Activated T-helper 9 cell treated with anti-CD3 and anti-CD28 coated beads, Interleukin-2, amount 50 U/mL, for 16 hours (primary cell): ENCODE data around the gene RAD51B.
"Not testable (repeated sequence)": the region's sequence is repeated elsewhere in the genome, so short reads cannot be mapped to it uniquely, and the experiment has no call there.

Source experiments
- DNase-seq: peaks from one replicate; pipeline ENCODE4 v3.0.0-alpha.2; 2020; ENCODE audit warnings: low read depth

RAD51B gene

DNA sequence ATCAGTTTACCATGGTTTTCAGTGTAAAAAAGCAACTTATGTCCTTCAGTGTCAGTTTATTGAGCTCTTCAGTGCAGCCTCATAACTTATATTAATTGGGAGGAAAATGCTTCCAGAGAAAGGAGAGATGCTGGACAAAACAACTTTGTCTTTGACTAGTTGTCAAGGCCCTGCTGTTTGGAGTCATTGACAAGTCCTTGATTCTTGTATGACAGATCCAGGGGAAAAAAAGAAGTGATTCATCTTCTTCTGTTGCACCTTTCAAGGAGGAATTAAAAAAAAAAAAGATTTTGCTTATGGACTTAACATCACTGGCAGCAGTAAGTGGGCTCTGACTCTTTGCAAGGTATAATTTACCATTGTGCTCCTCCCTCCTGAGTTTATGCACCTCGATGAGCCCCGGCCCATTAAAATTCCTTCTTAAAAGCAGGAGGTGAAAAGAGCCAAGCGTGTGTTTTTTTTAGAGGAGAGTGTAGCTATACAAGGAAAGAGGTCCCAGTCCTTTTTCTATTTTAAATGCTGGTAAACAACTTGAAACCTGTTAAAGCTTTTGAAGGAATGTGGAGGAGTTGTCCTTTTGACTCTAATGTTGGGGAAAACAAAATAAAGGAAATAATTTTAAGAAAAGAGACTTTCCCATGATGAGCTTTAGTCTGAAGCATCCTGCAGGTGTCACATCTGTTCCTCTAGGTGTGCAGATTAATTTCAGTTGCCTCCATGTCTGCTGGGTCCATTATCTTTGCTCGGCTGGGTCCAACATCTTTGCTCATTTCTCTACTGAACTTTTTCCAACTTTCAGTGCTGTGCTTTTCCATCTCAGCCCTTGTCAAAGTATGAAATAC is 431.6 kb downstream of the RAD51B start:
- DNase-seq, result no peak

DNA sequence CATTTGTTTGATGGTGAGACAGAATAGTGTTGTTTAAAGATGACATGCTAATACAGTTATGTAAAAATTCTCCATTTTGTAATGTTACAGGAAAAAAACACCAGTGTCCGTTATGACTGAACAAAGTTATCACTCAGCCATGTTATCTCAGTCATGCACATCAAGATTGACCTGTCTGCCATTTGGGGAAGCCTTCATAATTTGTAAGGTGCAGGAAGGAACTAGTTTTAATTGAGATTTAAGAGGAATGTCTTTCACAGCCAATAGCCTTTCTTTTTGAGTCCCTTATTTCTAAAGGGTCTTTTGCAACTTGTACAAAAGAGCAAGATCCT is 432.2 kb downstream of the RAD51B start:
- DNase-seq, result no peak

GRCh38 chr14:68253160-68253780 is 433.7 kb downstream of the RAD51B start:
- DNase-seq, result no peak

DNA sequence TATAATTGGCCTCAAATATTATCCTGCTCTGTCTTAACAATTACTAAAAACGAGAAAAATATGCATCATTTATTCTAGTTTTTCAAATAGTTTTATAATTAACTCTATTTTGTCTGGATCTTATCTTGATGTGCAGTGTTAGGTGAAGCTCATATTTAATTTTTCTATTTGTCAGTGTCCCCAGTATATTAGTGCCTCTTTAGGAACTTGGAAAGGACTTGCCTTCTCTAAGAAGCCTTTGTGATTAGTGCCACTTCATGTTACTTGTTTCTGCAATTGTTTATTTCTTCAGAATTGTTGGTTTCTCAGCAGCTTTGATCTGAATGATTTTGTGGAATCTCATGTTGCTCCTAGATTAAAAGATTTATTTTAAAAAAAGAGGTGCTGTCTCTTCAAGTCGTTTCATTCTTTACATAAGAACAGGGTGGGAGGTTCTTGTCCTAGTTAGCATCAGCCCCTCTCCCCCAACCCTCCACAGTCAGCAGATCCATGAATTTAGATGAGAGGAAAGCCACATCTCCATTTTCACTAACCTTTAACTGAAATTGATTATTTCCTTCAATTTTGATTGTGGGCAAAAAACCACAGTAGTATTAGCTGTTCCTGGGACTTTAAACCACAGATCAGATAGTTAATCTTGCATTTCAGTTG is 434.4 kb downstream of the RAD51B start:
- no peak for DNase-seq

DNA sequence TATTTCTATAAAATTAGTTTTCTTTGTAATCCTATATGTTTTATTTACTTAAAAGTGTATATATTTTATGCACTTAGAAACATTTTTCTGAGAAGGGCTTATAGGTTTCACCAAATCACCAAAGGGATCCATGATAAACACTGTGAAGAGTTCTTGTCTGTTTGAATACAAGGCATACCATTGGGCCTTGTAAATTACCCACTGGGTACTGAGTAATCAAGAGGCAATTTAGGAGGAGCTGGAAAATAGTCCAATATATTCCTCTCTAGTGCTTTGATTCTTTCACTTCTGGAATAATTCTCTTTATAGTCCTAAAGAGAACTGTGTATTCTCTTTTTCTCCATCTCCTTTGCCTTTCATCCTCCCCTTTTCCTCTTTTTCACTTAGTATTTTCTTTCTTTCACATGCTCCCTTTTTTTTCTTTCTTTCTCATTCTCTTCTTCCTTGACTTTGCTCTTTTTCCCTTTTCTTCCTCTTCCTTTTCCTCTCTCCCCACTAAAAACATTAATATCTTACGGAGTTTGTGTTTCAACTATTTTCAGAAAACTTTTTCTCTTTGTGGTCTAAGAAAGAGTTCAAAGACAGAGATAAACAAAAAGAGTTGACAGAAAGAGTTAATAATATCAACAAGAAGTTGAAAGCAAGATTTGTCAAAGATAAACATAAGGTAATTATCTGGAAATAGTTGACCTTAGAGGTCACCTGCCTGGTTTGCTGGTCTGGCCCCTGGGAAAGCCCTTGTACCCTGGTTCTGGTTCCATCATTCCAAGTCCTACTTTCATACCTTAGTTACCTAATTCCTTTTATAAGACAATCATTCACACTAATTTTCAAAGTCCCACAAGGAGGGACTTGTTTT is 435.3 kb downstream of the RAD51B start:
- DNase-seq, result no peak

DNA sequence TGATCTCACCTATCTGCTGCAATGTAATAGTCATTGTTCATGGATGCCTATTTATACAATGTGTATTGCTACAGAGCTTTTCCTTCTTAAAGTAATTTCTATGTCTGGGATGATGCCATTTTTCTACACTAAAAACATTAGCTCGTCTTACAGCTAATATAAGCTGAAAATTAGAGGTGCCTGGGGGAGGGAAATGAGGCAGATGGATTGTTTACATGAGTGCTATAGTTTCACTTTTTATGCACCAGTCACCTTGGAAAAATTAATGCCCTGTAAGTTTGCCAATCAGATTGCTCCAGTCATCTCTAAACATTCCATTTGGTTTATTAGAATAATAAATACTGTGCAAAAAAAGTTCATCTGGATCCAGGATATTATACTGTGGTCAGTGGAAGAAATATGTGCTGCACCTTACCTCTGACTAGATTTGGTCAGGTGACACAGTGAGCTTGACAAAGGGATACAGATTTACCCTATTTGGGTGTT is 436.2 kb downstream of the RAD51B start:
- no peak for DNase-seq

- no peak for DNase-seq
Observed at GRCh38 chr14:68257969-68258368, 438.4 kb downstream of the RAD51B start.

DNA sequence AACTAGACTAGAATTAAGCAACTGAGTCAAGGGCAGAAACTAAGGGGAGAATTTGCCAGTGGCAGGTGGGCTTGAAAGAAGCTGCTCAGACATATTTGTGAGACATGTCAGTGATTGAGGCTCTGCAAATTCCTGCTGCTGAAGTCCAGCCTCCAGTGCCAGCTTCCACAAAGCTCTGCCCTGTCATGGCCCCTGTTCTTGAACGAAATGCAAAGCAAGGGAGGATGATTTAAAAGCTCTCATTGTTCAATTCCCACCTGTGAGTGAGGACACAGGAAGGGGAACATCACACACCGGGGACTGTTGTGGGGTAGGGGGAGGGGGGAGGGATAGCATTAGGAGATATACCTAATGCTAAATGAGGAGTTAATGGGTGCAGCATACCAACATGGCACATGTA is 439.4 kb downstream of the RAD51B start:
- not testable (repeated sequence) for DNase-seq

- DNase-seq, result no peak
Observed at GRCh38 chr14:68260121-68260520, 440.5 kb downstream of the RAD51B start.

DNA sequence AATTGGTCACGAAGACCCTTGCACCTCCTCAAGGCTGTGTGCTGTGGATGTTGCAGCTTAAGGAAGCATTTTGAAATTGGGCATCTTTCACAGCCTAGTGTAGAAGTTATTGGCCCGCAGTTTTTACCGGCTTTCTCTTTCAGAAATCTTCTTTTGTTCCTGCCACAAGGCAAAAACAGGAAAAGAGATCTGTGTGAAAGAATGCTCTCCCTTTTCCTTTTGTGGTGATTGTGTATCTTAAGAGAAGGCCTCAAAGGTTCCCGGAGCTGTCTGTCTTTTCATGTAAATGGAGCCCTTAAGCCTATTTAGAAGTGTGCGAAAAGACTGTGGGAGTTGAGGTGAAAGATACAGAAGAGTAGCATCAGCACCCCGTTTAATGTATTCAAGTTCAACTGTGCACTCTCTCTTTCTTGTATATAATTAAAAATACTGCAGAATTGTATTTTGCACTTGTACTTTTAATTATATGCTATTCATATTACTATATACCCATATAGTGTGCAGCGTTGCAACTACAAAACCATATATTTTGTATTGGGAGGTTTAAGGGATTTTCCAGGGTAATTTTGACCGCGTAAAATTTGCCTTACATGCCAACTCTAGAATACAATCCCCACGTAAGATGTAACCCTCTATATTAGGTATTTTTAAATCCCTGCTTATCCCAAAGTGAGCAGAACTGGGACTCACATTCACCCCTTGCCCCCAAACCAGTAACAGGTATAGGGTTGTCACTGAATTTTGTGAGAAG is 441.7 kb downstream of the RAD51B start:
- DNase-seq, result no peak

- DNase-seq, result no peak
Observed at GRCh38 chr14:68262567-68262966, 443.0 kb downstream of the RAD51B start.

- DNase-seq, result no peak
Observed at GRCh38 chr14:68263563-68264259, 444.1 kb downstream of the RAD51B start.

- no peak for DNase-seq
Observed at GRCh38 chr14:68264260-68264569, 444.6 kb downstream of the RAD51B start.

- no peak for DNase-seq
Observed at GRCh38 chr14:68266998-68267397, 447.4 kb downstream of the RAD51B start.

GRCh38 chr14:68268197-68268596 is 448.6 kb downstream of the RAD51B start:
- no peak for DNase-seq

- DNase-seq, result no peak
Observed at GRCh38 chr14:68268719-68269118, 449.1 kb downstream of the RAD51B start.

GRCh38 chr14:68269136-68269927 is 449.8 kb downstream of the RAD51B start:
- DNase-seq, result no peak

GRCh38 chr14:68270342-68270741 is 450.8 kb downstream of the RAD51B start:
- DNase-seq, result no peak

- no peak for DNase-seq
Observed at GRCh38 chr14:68271913-68272391, 452.4 kb downstream of the RAD51B start.

- DNase-seq, result no peak
Observed at GRCh38 chr14:68273413-68273812, 453.8 kb downstream of the RAD51B start.
